Stimulated activated CD8-positive, alpha-beta memory T cell treated with anti-CD3 and anti-CD28 coated beads, Interleukin-2, amount 100 ng/mL, for 48 hours (primary cell): ENCODE data around the gene TFG.

Source experiments
- DNase-seq, 2 donors: peaks; one replicate each; pipeline ENCODE4 v3.0.0-alpha.2; 2020; ENCODE audit warnings: low read depth in 2 of 2

Gene TFG

DNA sequence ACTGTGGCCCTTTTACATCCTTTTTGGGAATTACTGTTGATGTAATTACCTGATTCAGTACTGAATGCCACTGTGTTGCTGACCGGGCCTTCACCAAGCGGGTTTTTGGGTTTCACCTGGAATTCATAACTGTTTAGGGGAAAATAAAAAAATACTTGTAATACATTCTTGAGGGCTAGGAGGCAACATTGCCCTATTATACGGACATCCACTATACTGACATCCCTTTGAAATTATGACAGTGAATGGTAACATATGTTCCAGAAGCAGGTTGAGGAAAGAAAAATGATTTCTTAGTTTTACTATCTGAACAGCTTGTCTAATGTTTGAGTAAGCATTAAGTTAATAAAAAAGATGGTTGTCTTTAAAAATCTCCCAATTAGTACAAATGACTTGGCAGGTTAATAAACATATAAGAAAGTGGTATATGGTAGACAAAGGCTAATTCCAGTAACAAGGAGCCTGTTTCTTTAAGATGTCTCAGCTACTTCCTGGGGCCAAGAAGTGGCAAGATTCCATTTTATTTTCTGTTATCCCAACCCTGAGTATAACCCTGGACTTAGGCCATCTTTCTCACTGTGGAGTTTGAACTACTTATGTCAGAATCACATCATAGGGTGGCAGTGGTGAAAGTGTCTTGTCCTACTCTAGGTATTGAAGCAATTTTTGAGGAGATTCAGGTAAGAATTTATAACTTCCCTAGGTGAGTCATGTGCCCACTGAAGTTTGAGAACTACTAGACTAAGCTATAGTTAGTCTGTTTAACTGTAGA, 45.5 kb downstream of the TFG start:
- no peak for DNase-seq

DNA sequence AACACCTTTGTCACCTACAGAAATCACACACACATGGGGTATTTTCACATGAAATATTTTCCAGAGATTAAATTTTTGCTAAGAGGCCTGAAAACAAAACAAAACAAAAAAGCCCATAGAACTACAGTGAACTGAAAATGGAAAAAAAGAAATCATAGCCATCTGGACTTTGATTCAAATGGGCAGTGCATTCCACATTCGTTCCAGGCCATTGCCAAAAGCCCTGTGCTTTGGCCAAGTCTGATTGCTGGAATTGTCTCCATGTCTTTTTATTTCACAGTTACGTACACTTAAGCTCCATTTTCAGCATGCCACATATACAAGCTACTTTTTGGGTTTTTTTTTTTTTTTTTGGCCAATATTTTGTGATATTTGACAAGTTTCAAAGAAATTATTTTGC, 47.1 kb downstream of the TFG start:
- no peak for DNase-seq

- DNase-seq = no peak
Measured at GRCh38 chr3:100759159-100759558, 49.9 kb downstream of the TFG start.

- DNase-seq = no peak
Measured at GRCh38 chr3:100759950-100760349, 50.7 kb downstream of the TFG start.

DNA sequence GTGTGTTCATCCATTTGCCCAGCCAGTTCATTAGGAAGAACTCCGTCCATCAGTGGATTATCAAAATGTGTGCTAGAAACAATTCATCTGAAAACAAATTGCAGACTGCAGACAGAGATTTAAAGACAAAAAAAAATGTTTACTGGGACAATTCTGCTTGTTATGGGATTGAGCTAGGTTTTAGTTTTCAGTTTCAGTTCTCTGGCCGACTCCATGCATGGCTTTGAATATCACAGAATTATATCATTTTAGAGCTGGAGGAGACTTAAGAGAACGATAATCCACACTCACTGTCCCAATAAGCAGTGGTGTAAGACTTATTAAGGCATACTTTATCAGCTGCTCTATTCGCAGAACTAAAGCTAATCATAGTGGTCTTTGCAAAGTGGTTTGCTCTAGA, 51.1 kb downstream of the TFG start:
- DNase-seq = no peak

- no peak for DNase-seq
Measured at GRCh38 chr3:100761211-100761942, 52.1 kb downstream of the TFG start.

- no peak for DNase-seq
Measured at GRCh38 chr3:100761951-100762350, 52.7 kb downstream of the TFG start.

- no peak for DNase-seq
Measured at GRCh38 chr3:100765437-100765975, 56.2 kb downstream of the TFG start.

GRCh38 chr3:100766069-100766468, 56.8 kb downstream of the TFG start:
- DNase-seq = no peak

DNA sequence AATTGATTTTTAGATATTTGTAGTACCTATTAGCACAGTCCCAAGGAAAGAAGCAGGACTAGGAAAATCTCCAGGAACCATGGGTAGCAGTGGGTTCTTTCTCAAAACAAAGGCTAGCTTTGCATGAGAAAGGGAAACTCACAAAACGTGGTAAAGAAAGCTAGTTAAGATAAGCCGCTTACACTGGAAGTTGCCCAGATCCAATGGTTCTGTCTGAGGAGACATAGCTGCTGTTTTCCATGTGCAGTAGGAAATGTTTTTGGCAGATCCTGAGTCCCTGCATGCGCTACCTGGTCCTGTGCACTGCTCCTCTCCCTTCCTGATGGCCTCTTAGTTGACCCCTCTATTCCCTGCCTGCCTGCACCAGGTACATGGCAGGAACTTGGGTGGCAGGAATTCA, 60.4 kb downstream of the TFG start:
- DNase-seq = no peak

- DNase-seq = no peak
Measured at GRCh38 chr3:100775226-100775625, 65.9 kb downstream of the TFG start.

DNA sequence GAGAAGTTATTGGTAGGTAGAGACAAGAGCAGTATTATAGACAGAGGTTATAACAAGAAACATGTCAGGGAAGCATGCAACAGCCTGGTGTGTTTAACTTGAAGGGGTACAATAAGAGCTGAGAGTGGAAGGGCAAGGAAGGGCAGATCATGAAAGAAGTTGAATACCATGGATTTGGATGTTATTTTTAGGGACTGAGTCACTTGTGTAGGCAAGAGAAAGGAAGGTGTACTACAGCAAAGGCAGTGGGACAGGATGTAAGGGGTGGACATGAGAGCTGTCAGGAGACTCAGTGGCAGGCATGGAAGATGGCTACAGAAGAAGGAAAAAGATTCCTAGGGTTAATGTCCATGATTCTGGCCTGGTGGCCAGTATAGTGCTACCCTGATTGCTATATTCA, 66.4 kb downstream of the TFG start:
- no peak for DNase-seq

DNA sequence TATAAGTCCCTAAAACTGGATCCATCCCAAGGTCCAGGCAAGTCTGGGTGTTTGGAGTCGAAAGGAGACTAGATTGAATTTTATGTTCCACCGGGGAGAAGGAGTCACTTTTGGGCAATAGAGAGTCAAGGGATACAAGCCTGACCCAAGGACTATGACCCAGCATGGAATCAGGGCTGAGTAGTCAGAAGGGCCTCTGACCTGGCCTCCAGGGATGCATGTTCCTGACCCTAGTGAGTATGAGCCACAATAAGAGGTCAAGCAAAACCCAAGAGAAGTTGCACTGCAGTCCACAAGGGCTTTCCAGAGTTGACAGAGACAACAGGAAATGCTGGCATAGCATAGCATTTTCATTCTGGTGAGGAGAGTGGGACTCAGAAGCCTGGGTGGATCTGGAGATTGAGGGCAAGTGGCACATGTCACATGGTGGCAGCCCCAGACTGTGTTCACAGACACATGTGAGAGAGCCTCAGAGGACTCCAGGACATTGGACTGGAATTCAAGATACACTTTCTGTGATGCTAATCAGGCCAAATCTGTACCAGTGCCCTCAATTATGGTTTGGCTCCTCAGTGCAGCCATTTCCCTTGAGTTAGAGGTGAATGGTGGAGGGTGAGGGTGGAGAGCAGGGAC, 66.9 kb downstream of the TFG start:
- no peak for DNase-seq

- no peak for DNase-seq
Measured at GRCh38 chr3:100776746-100777145, 67.5 kb downstream of the TFG start.

GRCh38 chr3:100777271-100777670, 68.0 kb downstream of the TFG start:
- no peak for DNase-seq

DNA sequence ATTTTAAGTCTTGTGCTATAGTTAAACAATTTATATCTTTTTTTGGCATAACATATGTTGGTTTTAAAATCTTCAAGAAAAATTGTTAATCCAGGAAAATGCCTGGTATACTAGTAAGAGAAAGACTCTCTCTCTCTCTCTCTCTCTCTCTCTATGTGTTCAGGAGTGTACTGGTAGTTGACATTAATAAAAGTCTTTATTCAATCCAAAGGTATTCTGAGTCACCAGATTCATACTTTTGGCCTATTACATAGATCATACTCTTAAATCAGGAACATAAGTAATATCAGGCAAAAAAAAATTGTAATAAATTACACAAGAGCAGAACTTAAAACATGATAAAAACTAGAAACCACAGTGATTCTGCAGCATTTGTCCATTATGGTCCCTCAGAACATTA, 70.2 kb downstream of the TFG start:
- DNase-seq = no peak

DNA sequence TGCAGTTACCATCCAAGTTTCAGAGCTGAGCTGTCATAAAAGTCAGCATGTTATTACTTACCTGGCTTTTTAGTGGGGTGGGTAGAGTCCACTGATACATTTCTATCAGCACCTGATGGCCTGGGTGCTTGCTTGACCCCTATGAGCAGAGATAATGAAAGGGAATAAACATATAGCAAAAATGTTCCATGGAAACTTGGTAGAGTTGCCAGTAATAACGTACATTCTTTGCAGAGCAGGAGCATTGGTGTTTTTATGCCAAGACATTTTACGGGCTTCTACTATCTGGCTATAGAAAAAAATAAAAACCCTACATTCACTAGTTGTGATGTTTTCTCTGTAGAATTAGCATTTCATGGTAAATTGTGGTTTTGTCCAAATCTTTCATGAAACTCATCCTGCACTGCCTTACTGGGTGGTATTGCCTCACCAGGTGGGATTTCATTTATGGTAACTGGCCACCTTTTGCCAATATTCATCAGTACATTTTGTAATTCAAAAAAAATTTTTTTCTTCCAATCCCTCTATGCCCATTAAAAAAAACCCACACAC, 70.9 kb downstream of the TFG start:
- DNase-seq = no peak

DNA sequence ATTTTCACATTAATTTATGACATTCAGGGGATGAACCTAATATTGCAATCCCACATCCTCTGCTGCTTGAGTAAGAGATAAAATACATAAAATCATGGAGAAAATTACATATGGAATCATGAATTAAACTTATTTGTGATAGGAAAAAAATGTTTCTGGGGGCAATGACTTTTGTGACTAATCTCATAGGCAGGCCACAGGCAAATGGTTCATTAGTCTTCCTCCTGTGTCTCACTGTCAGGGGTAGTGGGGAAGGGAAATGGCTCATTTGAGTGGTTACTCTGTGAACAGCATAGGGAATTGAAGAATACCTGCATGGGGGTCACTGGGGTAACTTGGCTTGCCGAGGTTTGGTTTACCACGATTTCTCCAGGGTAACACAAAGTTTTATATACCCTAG, 72.0 kb downstream of the TFG start:
- no peak for DNase-seq

DNA sequence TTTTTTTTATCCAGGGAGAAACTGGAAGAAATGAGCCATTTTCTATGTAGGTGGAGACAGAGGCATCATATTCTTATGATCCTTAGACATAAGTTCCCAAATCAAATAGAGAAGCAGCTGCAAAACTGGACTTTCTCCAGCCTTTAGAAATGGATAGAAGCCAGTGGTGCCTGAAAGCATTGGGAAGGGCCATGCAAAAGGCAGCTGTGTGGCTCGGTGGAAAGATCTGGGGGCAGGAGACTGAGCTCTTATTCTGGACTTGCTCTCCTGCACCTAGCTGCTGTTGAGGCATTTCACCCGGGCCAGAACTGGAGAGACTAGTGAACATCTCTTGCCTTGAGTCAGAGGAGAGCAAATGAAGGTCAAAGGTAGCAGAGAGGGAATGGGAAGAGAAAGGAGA, 73.1 kb downstream of the TFG start:
- DNase-seq = no peak

- DNase-seq = no peak
Measured at GRCh38 chr3:100782906-100783305, 73.6 kb downstream of the TFG start.

DNA sequence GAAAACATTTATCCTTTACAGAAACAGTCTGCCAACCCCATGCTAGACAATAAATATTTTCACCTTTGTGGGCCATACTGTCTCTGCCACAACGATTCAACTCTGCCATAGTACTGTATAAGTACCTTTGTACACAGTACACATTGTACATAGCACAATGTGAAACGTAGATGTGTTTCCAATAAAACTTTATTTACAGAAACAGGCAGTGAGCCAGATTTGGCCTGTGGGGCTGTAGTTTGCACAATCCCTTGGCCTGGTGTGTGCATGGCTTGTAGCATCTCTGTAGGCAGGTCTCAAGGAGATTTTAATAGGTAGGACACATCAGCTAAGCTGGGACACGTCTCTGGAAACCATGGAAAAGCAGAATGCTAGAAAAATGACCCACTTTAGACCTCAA, 74.3 kb downstream of the TFG start:
- DNase-seq = no peak

DNA sequence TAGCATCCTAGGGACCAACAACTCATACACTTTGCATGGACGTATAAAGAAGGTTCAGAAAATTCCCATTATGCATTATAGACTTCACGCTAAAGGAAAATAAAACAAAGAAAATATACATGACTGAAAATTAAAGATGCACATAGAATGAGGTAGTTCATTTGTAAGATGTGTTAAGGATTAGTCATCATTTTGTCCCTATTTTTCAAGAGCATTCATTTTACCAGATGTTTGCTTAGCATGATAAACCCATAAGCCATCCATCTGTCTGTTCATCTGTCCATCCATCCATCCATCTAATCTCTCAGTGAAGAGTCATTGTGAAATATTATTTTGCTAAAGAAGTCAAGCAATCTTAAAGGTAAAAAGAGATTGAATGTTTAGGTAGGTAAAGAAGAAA, 80.3 kb downstream of the TFG start:
- no peak for DNase-seq
